ENCODE data around the gene CDC14B.

The CDC14B gene

DNA sequence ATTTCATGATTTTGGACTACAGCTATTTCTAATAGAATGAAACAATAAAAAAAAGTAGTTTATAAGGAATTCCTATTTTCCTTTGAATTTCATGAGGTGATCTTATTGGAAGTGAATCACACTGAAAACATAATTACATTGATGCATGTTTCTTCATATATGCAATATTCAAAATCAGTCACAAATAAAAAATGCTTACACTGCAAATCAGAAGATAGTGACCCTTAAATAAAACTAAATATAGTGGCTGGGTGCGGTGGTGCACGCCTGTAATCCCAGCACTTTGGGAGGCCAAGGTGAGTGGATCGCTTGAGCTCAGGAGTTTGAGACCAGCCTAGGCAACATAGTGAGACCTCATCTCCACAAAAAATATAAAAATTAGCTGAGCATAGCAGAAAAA is 79.5 kb downstream of the CDC14B start:
- Histone ChIP-seq H3K4me3 (ENCODE audit: insufficient read depth, low read length, poor library complexity, severe bottlenecking) (no peak overlapping the region), H3K27me3 (ENCODE audit: low read length) (no peaks in the 10 kb centered on the region), H4K20me1 (ENCODE audit: low read depth, low read length) (no peaks in the 10 kb centered on the region), H3F3A (ENCODE audit: insufficient read depth) (no peaks in the 10 kb centered on the region), H3K9me2 (replicated peaks; ENCODE audit: insufficient read depth, low read length) (no peaks in the 10 kb centered on the region), H3K9ac (ENCODE audit: low read length) (no peak overlapping the region), H3K9me3 (ENCODE audit: insufficient read depth, low read length) (no peaks in the 10 kb centered on the region), H3K36me3 (ENCODE audit: low read length) (no peaks in the 10 kb centered on the region), H2AFZ (ENCODE audit: low read depth, low read length, severe bottlenecking) (no peak overlapping the region), H3K27ac (ENCODE audit: low read depth, low read length) (no peak overlapping the region), H3K4me2 (ENCODE audit: low read depth, low read length, poor library complexity, severe bottlenecking) (no peak overlapping the region), H3K79me2 (ENCODE audit: insufficient read depth, low read length) (no peaks in the 10 kb centered on the region)
- TF ChIP-seq EZH2phosphoT487 (conservative IDR thresholded peaks at IDR 0.05; ENCODE audit: low read length) (no peak), CTCF (IDR thresholded peaks at IDR 0.05; ENCODE audit: insufficient read depth, low read length, poor library complexity, severe bottlenecking) (no peak)

DNA sequence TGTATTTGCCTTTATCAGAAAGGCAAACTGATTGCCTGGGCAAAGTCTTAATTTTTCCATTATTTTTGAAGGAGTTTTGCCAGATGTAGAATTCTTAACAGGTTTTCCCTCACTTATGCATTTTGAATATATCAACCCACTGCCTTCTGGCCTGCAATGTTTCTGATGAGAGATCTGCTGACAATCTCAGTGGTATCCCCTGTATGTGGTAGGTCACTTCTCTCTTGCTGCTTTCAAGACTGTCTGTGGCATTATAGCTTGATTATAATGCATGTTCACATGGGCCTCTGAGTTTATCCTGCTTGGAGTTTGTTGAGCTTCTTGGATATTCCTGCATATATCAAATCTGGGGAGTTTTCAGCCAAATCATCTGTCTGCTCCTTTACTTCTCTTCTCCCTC is 87.5 kb downstream of the CDC14B start:
- no peaks in the 10 kb centered on the region for H3K79me2 ChIP-seq (ENCODE audit: insufficient read depth, low read length)
- H3K9ac ChIP-seq (ENCODE audit: low read length): no peak overlapping the region
- H3K9me2 ChIP-seq (replicated peaks; ENCODE audit: insufficient read depth, low read length): no peaks in the 10 kb centered on the region
- TF ChIP-seq CTCF (IDR thresholded peaks at IDR 0.05; ENCODE audit: insufficient read depth, low read length, poor library complexity, severe bottlenecking): no peak
- TF ChIP-seq EZH2phosphoT487 (conservative IDR thresholded peaks at IDR 0.05; ENCODE audit: low read length): no peak
- no peak overlapping the region for H3K4me2 ChIP-seq (ENCODE audit: low read depth, low read length, poor library complexity, severe bottlenecking)
- H3F3A ChIP-seq (ENCODE audit: insufficient read depth): no peaks in the 10 kb centered on the region
- no peaks in the 10 kb centered on the region for H3K36me3 ChIP-seq (ENCODE audit: low read length)
- no peaks in the 10 kb centered on the region for H3K9me3 ChIP-seq (ENCODE audit: insufficient read depth, low read length)
- H3K27me3 ChIP-seq (ENCODE audit: low read length): no peaks in the 10 kb centered on the region
- no peak overlapping the region for H3K4me3 ChIP-seq (ENCODE audit: insufficient read depth, low read length, poor library complexity, severe bottlenecking)
- H3K27ac ChIP-seq (ENCODE audit: low read depth, low read length): no peak overlapping the region
- no peak overlapping the region for H2AFZ ChIP-seq (ENCODE audit: low read depth, low read length, severe bottlenecking)
- H4K20me1 ChIP-seq (ENCODE audit: low read depth, low read length): no peaks in the 10 kb centered on the region

GRCh38 chr9:96524764-96525163 is 94.9 kb downstream of the CDC14B start:
- TF ChIP-seq CTCF (IDR thresholded peaks at IDR 0.05; ENCODE audit: insufficient read depth, low read length, poor library complexity, severe bottlenecking) (no peak), EZH2phosphoT487 (conservative IDR thresholded peaks at IDR 0.05; ENCODE audit: low read length) (no peak)
- Histone ChIP-seq H3K9me2 (replicated peaks; ENCODE audit: insufficient read depth, low read length) (no peaks in the 10 kb centered on the region), H3K27me3 (ENCODE audit: low read length) (no peaks in the 10 kb centered on the region), H4K20me1 (ENCODE audit: low read depth, low read length) (no peaks in the 10 kb centered on the region), H3K9ac (ENCODE audit: low read length) (no peak overlapping the region), H2AFZ (ENCODE audit: low read depth, low read length, severe bottlenecking) (no peak overlapping the region), H3F3A (ENCODE audit: insufficient read depth) (no peaks in the 10 kb centered on the region), H3K27ac (ENCODE audit: low read depth, low read length) (no peak overlapping the region), H3K9me3 (ENCODE audit: insufficient read depth, low read length) (no peaks in the 10 kb centered on the region), H3K4me2 (ENCODE audit: low read depth, low read length, poor library complexity, severe bottlenecking) (no peak overlapping the region), H3K79me2 (ENCODE audit: insufficient read depth, low read length) (no peaks in the 10 kb centered on the region), H3K4me3 (ENCODE audit: insufficient read depth, low read length, poor library complexity, severe bottlenecking) (no peak overlapping the region), H3K36me3 (ENCODE audit: low read length) (no peaks in the 10 kb centered on the region)

- Histone ChIP-seq H3K9me3 (ENCODE audit: insufficient read depth, low read length) (no peaks in the 10 kb centered on the region), H3K27me3 (ENCODE audit: low read length) (no peaks in the 10 kb centered on the region), H3K4me3 (ENCODE audit: insufficient read depth, low read length, poor library complexity, severe bottlenecking) (no peak overlapping the region), H3K27ac (ENCODE audit: low read depth, low read length) (no peak overlapping the region), H4K20me1 (ENCODE audit: low read depth, low read length) (no peaks in the 10 kb centered on the region), H3K79me2 (ENCODE audit: insufficient read depth, low read length) (no peaks in the 10 kb centered on the region), H2AFZ (ENCODE audit: low read depth, low read length, severe bottlenecking) (no peak overlapping the region), H3F3A (ENCODE audit: insufficient read depth) (no peaks in the 10 kb centered on the region), H3K4me2 (ENCODE audit: low read depth, low read length, poor library complexity, severe bottlenecking) (no peak overlapping the region), H3K36me3 (ENCODE audit: low read length) (no peaks in the 10 kb centered on the region), H3K9ac (ENCODE audit: low read length) (no peak overlapping the region), H3K9me2 (replicated peaks; ENCODE audit: insufficient read depth, low read length) (no peaks in the 10 kb centered on the region)
- TF ChIP-seq CTCF (IDR thresholded peaks at IDR 0.05; ENCODE audit: insufficient read depth, low read length, poor library complexity, severe bottlenecking) (no peak), EZH2phosphoT487 (conservative IDR thresholded peaks at IDR 0.05; ENCODE audit: low read length) (no peak)
Observed at GRCh38 chr9:96524045-96524444, 95.6 kb downstream of the CDC14B start.
